IPS DF 4.7 (cell line): ENCODE results near the gene OR1K1.
"Not testable (repeated sequence)": the region's sequence is repeated elsewhere in the genome, so short reads cannot be mapped to it uniquely, and the experiment has no call there.

Experiments used
- DNase-seq: peaks from one replicate; pipeline ENCODE4 v3.0.0-alpha.2; 2013; ENCODE audit warnings: low spot score; ENCODE audit errors: extremely low read depth

The OR1K1 gene

GRCh38 chr9:122810306-122810946 is 10.5 kb downstream of the OR1K1 start:
- peak; percentile 66 for DNase-seq

DNA sequence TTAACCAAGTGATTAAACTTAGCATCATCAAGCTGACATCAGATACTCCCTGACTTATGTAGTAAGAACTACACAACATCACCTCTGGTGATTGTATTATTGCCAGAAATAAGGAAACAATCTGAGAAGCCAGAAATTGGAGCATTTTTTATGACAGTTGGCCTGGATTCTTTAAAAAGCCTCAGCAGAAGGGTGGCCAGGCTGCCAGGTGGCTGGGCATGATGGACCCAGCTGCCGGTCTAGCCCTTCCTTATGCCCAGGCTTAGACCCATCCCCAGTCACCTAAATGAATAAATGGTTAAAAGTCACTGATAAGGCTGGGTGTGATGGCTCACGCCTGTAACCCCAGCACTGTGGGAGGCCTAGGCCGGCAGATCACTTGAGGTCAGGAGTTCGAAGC is 12.8 kb downstream of the OR1K1 start:
- no peak for DNase-seq

- no peak for DNase-seq
These were observed 14.6 kb downstream of the OR1K1 start for GRCh38 chr9:122814545-122814944.

DNA sequence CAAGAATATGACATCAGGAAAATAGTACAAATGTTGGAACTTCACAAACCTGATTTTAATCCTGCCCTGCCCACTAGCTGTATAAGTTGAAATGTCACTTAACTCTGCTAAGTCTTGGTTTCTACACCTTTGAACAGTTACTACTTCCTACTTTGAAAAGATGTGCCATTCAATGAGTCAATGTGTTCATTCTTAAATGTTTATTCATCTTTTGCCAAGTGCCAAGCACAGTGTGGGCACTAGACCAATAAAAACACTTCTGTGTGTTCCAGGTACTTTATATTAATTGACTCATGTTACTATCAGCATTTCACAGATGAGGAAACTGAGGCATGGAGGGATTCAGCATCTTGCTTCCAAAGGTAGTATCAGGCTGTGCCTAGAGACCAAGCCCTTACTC is 15.6 kb downstream of the OR1K1 start:
- no peak for DNase-seq

DNA sequence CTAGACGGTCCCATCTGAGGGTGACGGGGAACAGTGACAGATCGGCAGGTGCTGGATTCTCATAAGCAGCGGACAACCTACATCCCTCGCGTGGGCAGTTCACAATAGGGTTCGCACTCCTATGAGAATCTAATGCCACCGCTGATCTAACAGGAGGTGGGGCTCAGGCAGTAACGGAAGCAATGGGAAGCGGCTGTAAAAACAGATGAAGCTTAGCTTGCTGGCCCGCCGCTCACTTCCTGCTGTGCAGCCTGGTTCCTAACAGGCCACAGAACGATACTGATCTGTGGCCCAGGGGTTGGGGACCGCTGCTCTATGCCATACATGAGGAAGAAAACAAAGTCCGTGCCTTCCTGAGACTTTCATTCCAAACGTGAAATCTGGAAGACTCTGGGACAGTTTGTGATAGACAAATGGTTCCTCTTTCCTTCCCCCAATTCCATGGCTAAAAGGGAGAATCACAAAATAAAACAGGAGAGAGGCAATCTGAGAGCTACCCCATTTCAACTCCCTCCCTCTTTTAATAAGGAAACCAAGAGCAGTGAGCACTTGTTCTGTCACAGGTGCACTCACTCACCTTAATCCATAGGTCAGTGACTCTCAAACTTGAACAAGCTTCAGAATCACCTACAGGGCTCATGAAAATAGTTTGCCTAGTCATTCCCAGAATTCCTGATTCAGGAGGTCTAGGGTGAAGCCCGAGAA is 16.4 kb downstream of the OR1K1 start:
- DNase-seq: no peak

DNA sequence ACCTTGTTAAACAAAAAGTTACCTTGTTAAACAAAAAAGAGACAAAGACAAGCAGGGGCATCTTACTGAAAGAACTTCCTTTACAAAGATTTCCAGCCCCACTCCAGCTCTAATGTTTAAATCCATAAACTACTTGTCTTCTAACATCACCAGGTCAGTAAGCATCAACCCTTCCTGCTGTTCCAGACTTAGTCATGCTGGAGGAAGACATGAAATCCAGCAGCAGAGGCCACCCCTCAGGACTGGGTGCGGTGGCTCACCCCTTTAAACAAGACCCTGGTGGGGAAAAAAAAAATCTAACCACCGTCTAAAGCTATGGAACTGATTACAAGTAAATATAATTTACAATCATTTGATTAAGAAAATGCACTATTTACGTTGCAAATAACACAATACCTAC is 19.4 kb downstream of the OR1K1 start:
- no peak for DNase-seq

DNA sequence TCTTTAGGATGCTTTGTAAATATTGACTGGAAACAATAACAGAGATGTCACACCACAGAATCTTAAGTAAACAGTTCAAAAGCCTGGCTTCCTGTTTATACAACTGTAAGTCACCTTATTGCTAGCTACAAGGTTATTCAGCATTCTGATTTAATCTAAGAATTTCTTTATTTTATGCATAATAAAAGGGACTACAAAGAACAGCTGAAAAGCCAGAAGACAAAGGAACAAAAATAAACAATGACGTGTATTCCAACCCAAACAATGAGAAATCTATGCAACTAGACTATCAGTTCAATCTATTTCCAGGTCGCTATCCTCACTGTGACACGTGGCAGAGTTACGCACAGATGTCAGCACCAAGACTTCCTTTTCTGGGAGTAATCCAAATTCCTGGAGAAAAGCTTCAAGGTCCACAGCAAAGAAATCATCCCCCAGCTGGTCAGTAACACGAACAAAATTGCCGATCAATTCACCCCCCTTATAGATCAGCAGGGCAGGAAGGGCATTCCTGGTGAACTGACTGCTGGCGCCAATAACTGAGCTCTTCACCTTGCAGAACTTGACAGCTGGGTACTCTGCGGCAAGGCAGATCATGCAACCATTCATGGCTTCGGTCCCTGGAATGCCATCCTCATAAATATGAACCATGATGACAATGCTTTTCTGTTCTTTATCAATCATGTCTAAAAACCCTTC is 20.0 kb downstream of the OR1K1 start:
- no peak for DNase-seq

DNA sequence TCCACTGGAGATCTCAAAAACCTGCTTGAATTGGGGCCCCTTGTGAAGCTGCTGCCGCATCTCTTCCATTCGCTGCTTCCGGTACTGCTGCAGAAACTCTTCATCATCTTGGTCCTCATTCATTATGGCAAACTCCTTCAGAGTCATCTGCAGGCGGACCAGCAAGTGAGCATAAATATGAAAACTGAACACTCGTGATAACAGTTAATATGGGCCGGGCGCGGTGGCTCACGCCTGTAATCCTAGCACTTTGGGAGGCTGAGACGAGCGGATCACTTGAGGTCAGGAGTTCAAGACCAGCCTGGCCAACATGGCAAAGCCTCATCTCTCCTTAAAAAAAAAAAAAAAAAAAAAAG is 20.5 kb downstream of the OR1K1 start:
- DNase-seq: no peak

DNA sequence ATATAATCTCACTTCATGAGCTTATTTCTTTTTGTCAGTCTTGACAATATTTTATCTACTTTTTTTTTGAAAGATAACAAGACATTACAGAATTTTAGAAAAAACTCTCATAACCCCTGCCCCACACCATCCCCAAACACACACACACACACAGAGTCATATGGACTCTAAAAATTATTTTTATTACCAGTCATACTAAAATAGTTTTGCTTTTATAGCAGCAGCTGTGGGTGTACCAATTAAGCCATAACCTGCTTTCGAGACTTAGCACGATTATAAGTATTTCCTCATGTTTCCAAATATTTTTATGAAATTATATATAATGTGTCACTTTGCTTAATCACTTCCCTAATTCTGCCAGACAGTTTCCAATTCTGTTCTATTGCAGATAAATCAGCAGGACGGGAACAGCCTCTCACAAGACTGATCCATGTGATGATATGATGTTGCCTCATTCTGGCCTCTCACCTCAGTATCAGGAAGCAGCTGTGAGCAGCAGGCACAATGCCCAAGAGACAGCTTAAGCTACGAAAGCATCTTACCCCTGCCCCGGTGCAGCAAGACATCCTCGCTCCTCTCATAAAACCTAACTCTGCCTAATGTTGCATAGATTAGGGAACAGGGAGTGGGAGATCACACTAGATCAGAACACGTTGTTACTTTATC is 21.5 kb downstream of the OR1K1 start:
- DNase-seq: no peak

GRCh38 chr9:122822056-122822455 is 22.1 kb downstream of the OR1K1 start:
- DNase-seq: no peak

- DNase-seq: no peak
These were observed 23.0 kb downstream of the OR1K1 start for GRCh38 chr9:122822938-122823337.

GRCh38 chr9:122827761-122828093 is 27.8 kb downstream of the OR1K1 start:
- no peak for DNase-seq

- not testable (repeated sequence) for DNase-seq
These were observed 29.0 kb downstream of the OR1K1 start for GRCh38 chr9:122828965-122829284.

DNA sequence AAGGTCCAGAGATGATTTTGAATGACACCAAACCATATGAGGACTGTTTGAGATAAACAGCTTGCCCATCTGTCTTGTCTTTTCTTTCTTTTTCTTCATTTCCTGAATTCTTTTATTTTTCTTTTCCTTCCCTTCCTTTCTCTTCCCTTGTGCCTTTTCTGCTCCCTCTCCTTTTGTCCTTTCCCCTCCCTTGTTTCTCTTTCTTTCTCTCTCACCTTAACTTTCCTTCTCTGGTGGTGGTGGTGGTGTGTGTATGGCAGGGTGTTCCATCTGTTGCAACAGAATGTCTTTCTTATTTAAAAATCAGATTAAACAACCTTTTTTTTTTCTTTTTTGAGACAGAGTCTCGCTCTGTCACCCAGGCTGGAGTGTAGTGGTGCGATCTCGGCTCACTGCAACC is 32.3 kb downstream of the OR1K1 start:
- no peak for DNase-seq

DNA sequence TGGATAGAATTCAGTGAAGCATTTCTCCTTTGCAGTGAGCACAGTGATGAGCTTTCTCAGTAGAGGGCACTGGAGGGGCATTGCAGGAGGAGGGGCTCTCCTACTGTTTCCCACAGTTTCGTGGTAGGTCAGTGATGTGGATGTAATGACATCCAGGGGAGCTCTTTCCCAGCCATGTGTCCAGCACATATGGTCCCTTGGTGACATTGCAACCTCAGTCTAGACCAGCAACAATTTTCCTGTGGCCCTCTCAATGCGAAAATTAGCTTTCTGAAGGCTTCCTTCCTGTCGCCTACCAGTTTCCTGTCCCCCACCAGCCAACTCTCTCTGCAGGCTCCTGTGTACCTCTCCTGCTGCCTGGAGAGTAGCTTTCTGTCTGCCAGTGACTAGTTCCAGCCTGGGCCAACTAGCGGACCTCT is 35.4 kb downstream of the OR1K1 start:
- no peak for DNase-seq

GRCh38 chr9:122837266-122837850 is 37.4 kb downstream of the OR1K1 start:
- DNase-seq: no peak

- DNase-seq: not testable (repeated sequence)
These were observed 38.5 kb downstream of the OR1K1 start for GRCh38 chr9:122838441-122838840.

GRCh38 chr9:122841501-122841900 is 41.6 kb downstream of the OR1K1 start:
- no peak for DNase-seq

GRCh38 chr9:122844137-122844536 is 44.2 kb downstream of the OR1K1 start:
- no peak for DNase-seq

DNA sequence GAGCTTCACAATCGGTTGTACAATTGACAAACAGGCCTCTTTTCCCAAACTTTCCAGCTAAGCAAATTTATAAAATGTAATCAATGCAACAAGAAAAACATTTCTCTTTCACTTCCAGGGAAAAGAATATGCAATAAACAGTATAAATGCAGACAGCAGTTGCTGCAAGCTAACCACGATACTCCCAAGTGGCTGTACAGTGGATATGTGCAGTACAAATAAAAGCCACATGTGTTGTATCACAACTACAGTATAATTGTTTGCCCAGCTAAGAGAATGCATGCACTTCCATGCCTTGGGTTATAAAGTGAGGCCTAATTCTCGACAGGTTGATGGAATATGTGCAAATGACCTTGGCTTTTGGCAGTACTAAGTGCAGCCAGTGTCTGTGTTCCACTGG is 45.2 kb downstream of the OR1K1 start:
- DNase-seq: no peak

DNA sequence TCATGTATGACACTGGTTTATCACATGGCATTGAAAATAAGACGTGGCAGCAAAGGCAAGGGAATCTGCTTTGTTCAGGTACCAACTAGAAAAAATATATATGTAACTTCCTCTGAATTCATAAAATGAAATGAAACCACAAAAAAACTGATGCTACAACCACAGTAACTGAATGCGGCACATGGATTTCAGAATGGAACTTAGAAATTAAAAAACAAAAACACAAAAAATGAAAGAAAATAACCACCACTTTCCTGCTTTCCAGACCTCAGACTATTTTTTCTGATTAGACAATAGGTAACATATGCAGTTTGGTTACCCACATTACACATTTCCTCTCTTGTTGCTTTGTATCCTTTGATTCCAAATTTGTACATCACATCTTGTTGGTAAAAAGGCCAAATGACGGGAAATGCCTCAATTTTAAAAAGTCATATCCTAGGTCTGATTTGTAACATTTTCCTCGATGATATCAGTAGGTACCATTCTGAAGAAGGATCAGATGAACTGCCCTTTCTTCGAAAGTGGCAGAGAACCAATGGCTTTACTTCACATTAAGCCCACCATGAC is 46.5 kb downstream of the OR1K1 start:
- DNase-seq: no peak
